GM18868 (cell line): Measurements from ENCODE around the gene FA2H.
A peak's percentile ranks its signal among the peaks of the same experiment; 100 is the strongest.
"Not testable (repeated sequence)": the region's sequence is repeated elsewhere in the genome, so short reads cannot be mapped to it uniquely, and the experiment has no call there.

Experiments
- ATAC-seq: cut with Tn5 transposase; IDR thresholded peaks from one replicate; pipeline ENCODE4 v1.9.1; 2021; ENCODE audit warnings: mild to moderate bottlenecking, moderate library complexity; ENCODE audit not compliant: unreplicated experiment

Gene FA2H

GRCh38 chr16:74774223-74775139 is at the start of gene FA2H:
FA2H (minus strand) TSS chr16:74774820; CDS start chr16:74774755, 65 bp downstream.
- ATAC-seq: peak; percentile 80

GRCh38 chr16:74817851-74818250 is 43.2 kb upstream of the FA2H start:
- no peak for ATAC-seq

- ATAC-seq: peak; percentile 99
Observed at GRCh38 chr16:74813109-74813641, 38.6 kb upstream of the FA2H start.

- no peak for ATAC-seq
Observed at GRCh38 chr16:74811911-74812310, 37.3 kb upstream of the FA2H start.

- not testable (repeated sequence) for ATAC-seq
Observed at GRCh38 chr16:74811216-74811615, 36.6 kb upstream of the FA2H start.

GRCh38 chr16:74807052-74807646 is 32.5 kb upstream of the FA2H start:
- no peak for ATAC-seq

GRCh38 chr16:74800216-74800871 is 25.7 kb upstream of the FA2H start:
- no peak for ATAC-seq

- no peak for ATAC-seq
Observed at GRCh38 chr16:74797414-74797813, 22.8 kb upstream of the FA2H start.

GRCh38 chr16:74795104-74795503 is 20.5 kb upstream of the FA2H start:
- ATAC-seq: no peak

GRCh38 chr16:74794668-74795067 is 20.0 kb upstream of the FA2H start:
- no peak for ATAC-seq

GRCh38 chr16:74793571-74793970 is 19.0 kb upstream of the FA2H start:
- ATAC-seq: no peak

GRCh38 chr16:74792225-74792624 is 17.6 kb upstream of the FA2H start:
- ATAC-seq: no peak

- not testable (repeated sequence) for ATAC-seq
Observed at GRCh38 chr16:74791749-74792148, 17.1 kb upstream of the FA2H start.

GRCh38 chr16:74788108-74788507 is 13.5 kb upstream of the FA2H start:
- ATAC-seq: no peak

- no peak for ATAC-seq
Observed at GRCh38 chr16:74785031-74785430, 10.4 kb upstream of the FA2H start.

- no peak for ATAC-seq
Observed at GRCh38 chr16:74778646-74779045, 4.0 kb upstream of the FA2H start.

- no peak for ATAC-seq
Observed at GRCh38 chr16:74776926-74777325, 2.3 kb upstream of the FA2H start.

- no peak for ATAC-seq
Observed at GRCh38 chr16:74775255-74775654, 635 bp upstream of the FA2H start.

- ATAC-seq: no peak
Observed at GRCh38 chr16:74773446-74774222, 986 bp downstream of the FA2H start.

GRCh38 chr16:74771656-74772315 is 2.8 kb downstream of the FA2H start:
- ATAC-seq: peak; percentile 76
